Measurements from ENCODE around the gene PCDHGB3. TPM values are rescaled to one million over a fixed set of nuclear protein-coding genes. Genes with fewer than 3 reads are reported as not detected.

PCDHGB3 gene
- total and polyA plus RNA-seq, 9 of the 15 experiments (the other 6 are each of a cell fraction or from before 2014, with no cell fraction given) = 0.05 to 0.19 (median 0.11) TPM; not detected in 2

Other genes starting within 250 kb of the PCDHGB3 start
Only the 7 nearest of the 37 such genes appear.
- gene PCDHGB1, start 20.1 kb upstream of the PCDHGB3 start, total RNA-seq (2014; rRNA removed) = 0.12 and 0.14 TPM in 2 replicates
- gene PCDHGB1, start 20.1 kb upstream of the PCDHGB3 start, total RNA-seq (2014; rRNA removed; fragmentation: Illumina TruSeq; extraction: Trizol) = 0.11 and 0.16 TPM in 2 replicates
- gene PCDHGB1, start 20.1 kb upstream of the PCDHGB3 start, total RNA-seq (2015; rRNA removed; fragmentation: Illumina TruSeq; extraction: Trizol) = 0.07 and 0.19 TPM in 2 replicates
- 0.07 and 0.29 TPM in 2 replicates for gene PCDHGB1, start 20.1 kb upstream of the PCDHGB3 start, total RNA-seq (2021)
- 0.05 and 0.20 TPM in 2 replicates for gene PCDHGB1, start 20.1 kb upstream of the PCDHGB3 start, polyA plus RNA-seq (2011; rRNA removed)
- gene PCDHGB1, start 20.1 kb upstream of the PCDHGB3 start, polyA plus RNA-seq (2014; fragmentation: Illumina TruSeq; extraction: Trizol) = 0.06 and 0.11 TPM in 2 replicates
- not detected for gene PCDHGB1, start 20.1 kb upstream of the PCDHGB3 start, polyA plus RNA-seq (2014; fragmentation: Nextera tagmentation; extraction: Ambion mirVana)
- 0.07 TPM in 2 replicates for gene PCDHGB1, start 20.1 kb upstream of the PCDHGB3 start, polyA plus RNA-seq (2014; rRNA removed)
- gene PCDHGA4, start 15.2 kb upstream of the PCDHGB3 start, total RNA-seq (2014; rRNA removed) = 0.20 and 0.36 TPM in 2 replicates
- 0.18 and 0.32 TPM in 2 replicates for gene PCDHGA4, start 15.2 kb upstream of the PCDHGB3 start, total RNA-seq (2014; rRNA removed; fragmentation: Illumina TruSeq; extraction: Trizol)
- 0.26 and 0.40 TPM in 2 replicates for gene PCDHGA4, start 15.2 kb upstream of the PCDHGB3 start, total RNA-seq (2015; rRNA removed; fragmentation: Illumina TruSeq; extraction: Trizol)
- 0.27 and 0.40 TPM in 2 replicates for gene PCDHGA4, start 15.2 kb upstream of the PCDHGB3 start, total RNA-seq (2021)
- 0.16 and 0.17 TPM in 2 replicates for gene PCDHGA4, start 15.2 kb upstream of the PCDHGB3 start, polyA plus RNA-seq (2011; rRNA removed)
- 0.21 and 0.39 TPM in 2 replicates for gene PCDHGA4, start 15.2 kb upstream of the PCDHGB3 start, polyA plus RNA-seq (2014; fragmentation: Illumina TruSeq; extraction: Trizol)
- not detected for gene PCDHGA4, start 15.2 kb upstream of the PCDHGB3 start, polyA plus RNA-seq (2014; fragmentation: Nextera tagmentation; extraction: Ambion mirVana)
- gene PCDHGA4, start 15.2 kb upstream of the PCDHGB3 start, polyA plus RNA-seq (2014; rRNA removed) = 0.09 and 0.12 TPM in 2 replicates
- gene PCDHGB2, start 10.2 kb upstream of the PCDHGB3 start, total RNA-seq (2014; rRNA removed) = 0.14 and 0.20 TPM in 2 replicates
- gene PCDHGB2, start 10.2 kb upstream of the PCDHGB3 start, total RNA-seq (2014; rRNA removed; fragmentation: Illumina TruSeq; extraction: Trizol) = 0.22 and 0.29 TPM in 2 replicates
- gene PCDHGB2, start 10.2 kb upstream of the PCDHGB3 start, total RNA-seq (2015; rRNA removed; fragmentation: Illumina TruSeq; extraction: Trizol) = 0.30 and 0.54 TPM in 2 replicates
- gene PCDHGB2, start 10.2 kb upstream of the PCDHGB3 start, total RNA-seq (2021) = 0.36 and 0.42 TPM in 2 replicates
- gene PCDHGB2, start 10.2 kb upstream of the PCDHGB3 start, polyA plus RNA-seq (2011; rRNA removed) = 0.12 and 0.33 TPM in 2 replicates
- 0.24 and 0.28 TPM in 2 replicates for gene PCDHGB2, start 10.2 kb upstream of the PCDHGB3 start, polyA plus RNA-seq (2014; fragmentation: Illumina TruSeq; extraction: Trizol)
- under 1 TPM in 1 of 2 experiments, not detected in 1; 0.06 TPM for gene PCDHGB2, start 10.2 kb upstream of the PCDHGB3 start, polyA plus RNA-seq (2014; fragmentation: Nextera tagmentation; extraction: Ambion mirVana)
- 0.24 and 0.29 TPM in 2 replicates for gene PCDHGB2, start 10.2 kb upstream of the PCDHGB3 start, polyA plus RNA-seq (2014; rRNA removed)
- 0.09 and 0.16 TPM in 2 replicates for gene PCDHGA5, start 6.1 kb upstream of the PCDHGB3 start, total RNA-seq (2014; rRNA removed)
- gene PCDHGA5, start 6.1 kb upstream of the PCDHGB3 start, total RNA-seq (2014; rRNA removed; fragmentation: Illumina TruSeq; extraction: Trizol) = 0.11 and 0.13 TPM in 2 replicates
- 0.14 and 0.15 TPM in 2 replicates for gene PCDHGA5, start 6.1 kb upstream of the PCDHGB3 start, total RNA-seq (2015; rRNA removed; fragmentation: Illumina TruSeq; extraction: Trizol)
- 0.13 and 0.18 TPM in 2 replicates for gene PCDHGA5, start 6.1 kb upstream of the PCDHGB3 start, total RNA-seq (2021)
- gene PCDHGA5, start 6.1 kb upstream of the PCDHGB3 start, polyA plus RNA-seq (2011; rRNA removed) = 0.08 and 0.14 TPM in 2 replicates
- 0.07 and 0.13 TPM in 2 replicates for gene PCDHGA5, start 6.1 kb upstream of the PCDHGB3 start, polyA plus RNA-seq (2014; fragmentation: Illumina TruSeq; extraction: Trizol)
- under 1 TPM in 1 of 2 experiments, not detected in 1; 0.01 TPM for gene PCDHGA5, start 6.1 kb upstream of the PCDHGB3 start, polyA plus RNA-seq (2014; fragmentation: Nextera tagmentation; extraction: Ambion mirVana)
- 0.03 and 0.13 TPM in 2 replicates for gene PCDHGA5, start 6.1 kb upstream of the PCDHGB3 start, polyA plus RNA-seq (2014; rRNA removed)
- gene PCDHGA6, start 3.6 kb downstream of the PCDHGB3 start, total RNA-seq (2014; rRNA removed) = 0.09 and 0.16 TPM in 2 replicates
- gene PCDHGA6, start 3.6 kb downstream of the PCDHGB3 start, total RNA-seq (2014; rRNA removed; fragmentation: Illumina TruSeq; extraction: Trizol) = 0.10 and 0.11 TPM in 2 replicates
- gene PCDHGA6, start 3.6 kb downstream of the PCDHGB3 start, total RNA-seq (2015; rRNA removed; fragmentation: Illumina TruSeq; extraction: Trizol) = 0.11 and 0.18 TPM in 2 replicates
- 0.09 and 0.11 TPM in 2 replicates for gene PCDHGA6, start 3.6 kb downstream of the PCDHGB3 start, total RNA-seq (2021)
- 0.09 and 0.14 TPM in 2 replicates for gene PCDHGA6, start 3.6 kb downstream of the PCDHGB3 start, polyA plus RNA-seq (2011; rRNA removed)
- gene PCDHGA6, start 3.6 kb downstream of the PCDHGB3 start, polyA plus RNA-seq (2014; fragmentation: Illumina TruSeq; extraction: Trizol) = 0.06 and 0.07 TPM in 2 replicates
- under 1 TPM in 1 of 2 experiments, not detected in 1; 0.01 TPM for gene PCDHGA6, start 3.6 kb downstream of the PCDHGB3 start, polyA plus RNA-seq (2014; fragmentation: Nextera tagmentation; extraction: Ambion mirVana)
- gene PCDHGA6, start 3.6 kb downstream of the PCDHGB3 start, polyA plus RNA-seq (2014; rRNA removed) = 0.08 and 0.24 TPM in 2 replicates
- 0.05 TPM in 1 of 2 replicates, not detected in the other for gene PCDHGA7, start 12.5 kb downstream of the PCDHGB3 start, total RNA-seq (2014; rRNA removed)
- gene PCDHGA7, start 12.5 kb downstream of the PCDHGB3 start, total RNA-seq (2014; rRNA removed; fragmentation: Illumina TruSeq; extraction: Trizol) = 0.06 and 0.07 TPM in 2 replicates
- gene PCDHGA7, start 12.5 kb downstream of the PCDHGB3 start, total RNA-seq (2015; rRNA removed; fragmentation: Illumina TruSeq; extraction: Trizol) = 0.04 and 0.11 TPM in 2 replicates
- not detected in 2 replicates for gene PCDHGA7, start 12.5 kb downstream of the PCDHGB3 start, total RNA-seq (2021)
- 0.01 TPM in 1 of 2 replicates, not detected in the other for gene PCDHGA7, start 12.5 kb downstream of the PCDHGB3 start, polyA plus RNA-seq (2011; rRNA removed)
- gene PCDHGA7, start 12.5 kb downstream of the PCDHGB3 start, polyA plus RNA-seq (2014; fragmentation: Illumina TruSeq; extraction: Trizol) = 0.04 TPM in 1 of 2 replicates, not detected in the other
- gene PCDHGA7, start 12.5 kb downstream of the PCDHGB3 start, polyA plus RNA-seq (2014; fragmentation: Nextera tagmentation; extraction: Ambion mirVana) = not detected
- 0.03 TPM in 1 of 2 replicates, not detected in the other for gene PCDHGA7, start 12.5 kb downstream of the PCDHGB3 start, polyA plus RNA-seq (2014; rRNA removed)
- gene PCDHGB4, start 17.5 kb downstream of the PCDHGB3 start, total RNA-seq (2014; rRNA removed) = 0.14 TPM in 1 of 2 replicates, not detected in the other
- gene PCDHGB4, start 17.5 kb downstream of the PCDHGB3 start, total RNA-seq (2014; rRNA removed; fragmentation: Illumina TruSeq; extraction: Trizol) = 0.03 and 0.04 TPM in 2 replicates
- 0.04 TPM in 1 of 2 replicates, not detected in the other for gene PCDHGB4, start 17.5 kb downstream of the PCDHGB3 start, total RNA-seq (2015; rRNA removed; fragmentation: Illumina TruSeq; extraction: Trizol)
- not detected in 2 replicates for gene PCDHGB4, start 17.5 kb downstream of the PCDHGB3 start, total RNA-seq (2021)
- 0.03 TPM in 2 replicates for gene PCDHGB4, start 17.5 kb downstream of the PCDHGB3 start, polyA plus RNA-seq (2011; rRNA removed)
- 0.01 TPM in 1 of 2 replicates, not detected in the other for gene PCDHGB4, start 17.5 kb downstream of the PCDHGB3 start, polyA plus RNA-seq (2014; fragmentation: Illumina TruSeq; extraction: Trizol)
- gene PCDHGB4, start 17.5 kb downstream of the PCDHGB3 start, polyA plus RNA-seq (2014; fragmentation: Nextera tagmentation; extraction: Ambion mirVana) = not detected
- not detected in 2 replicates for gene PCDHGB4, start 17.5 kb downstream of the PCDHGB3 start, polyA plus RNA-seq (2014; rRNA removed)

Measured in K562 (cell line).